ENCODE results near the gene SIPA1L3. TPM values are rescaled to one million over a fixed set of nuclear protein-coding genes. Genes with fewer than 3 reads are reported as not detected.
A peak's percentile ranks its signal among the peaks of the same experiment; 100 is the strongest.

SIPA1L3 gene
- total RNA-seq, 1 experiment from 2014 or later: 125 TPM

DNA sequence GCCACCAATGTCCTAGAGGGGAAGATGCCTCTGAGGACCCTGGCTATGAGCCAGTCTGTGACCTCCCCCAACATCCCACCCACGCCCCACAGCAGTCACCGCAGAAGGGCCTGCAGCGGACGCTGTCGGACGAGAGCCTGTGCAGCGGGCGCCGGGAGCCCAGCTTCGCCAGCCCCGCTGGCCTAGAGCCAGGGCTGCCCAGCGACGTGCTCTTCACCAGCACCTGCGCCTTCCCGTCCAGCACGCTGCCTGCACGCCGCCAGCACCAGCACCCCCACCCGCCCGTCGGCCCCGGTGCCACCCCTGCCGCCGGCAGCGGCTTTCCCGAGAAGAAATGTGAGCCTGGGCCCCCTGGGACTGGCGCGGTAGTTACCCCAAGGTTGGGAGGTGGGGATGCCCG is 286.4 kb downstream of the SIPA1L3 start:
- no peaks in the 10 kb centered on the region for H3K4me1 ChIP-seq
- no peak for DNase-seq
- no peaks in the 10 kb centered on the region for H3K9me3 ChIP-seq
- no TSS peak for BruUV-seq (replicated peaks)
- H3K36me3 Mint-ChIP-seq (ENCODE audit: insufficient read depth, unreplicated experiment): peaks cover 79% of the 10 kb centered on the region
- no peak overlapping the region for H3K4me3 Mint-ChIP-seq (ENCODE audit: unreplicated experiment)
- H3K4me1 Mint-ChIP-seq (ENCODE audit: low read depth, unreplicated experiment): no peaks in the 10 kb centered on the region
- peaks cover 11% of the 10 kb centered on the region for H3K36me3 ChIP-seq (ENCODE audit: control insufficient read depth, insufficient read depth, low read length)
- CTCF ChIA-PET: no interaction called here
- H3K27me3 Mint-ChIP-seq (ENCODE audit: insufficient read depth, unreplicated experiment): no peaks in the 10 kb centered on the region
- H3K9me3 Mint-ChIP-seq (ENCODE audit: unreplicated experiment): no peaks in the 10 kb centered on the region
- intact Hi-C loops (cut with micrococcal nuclease; ENCODE audit: unreplicated experiment): no loop called here
- TF ChIP-seq, protein P1, sequence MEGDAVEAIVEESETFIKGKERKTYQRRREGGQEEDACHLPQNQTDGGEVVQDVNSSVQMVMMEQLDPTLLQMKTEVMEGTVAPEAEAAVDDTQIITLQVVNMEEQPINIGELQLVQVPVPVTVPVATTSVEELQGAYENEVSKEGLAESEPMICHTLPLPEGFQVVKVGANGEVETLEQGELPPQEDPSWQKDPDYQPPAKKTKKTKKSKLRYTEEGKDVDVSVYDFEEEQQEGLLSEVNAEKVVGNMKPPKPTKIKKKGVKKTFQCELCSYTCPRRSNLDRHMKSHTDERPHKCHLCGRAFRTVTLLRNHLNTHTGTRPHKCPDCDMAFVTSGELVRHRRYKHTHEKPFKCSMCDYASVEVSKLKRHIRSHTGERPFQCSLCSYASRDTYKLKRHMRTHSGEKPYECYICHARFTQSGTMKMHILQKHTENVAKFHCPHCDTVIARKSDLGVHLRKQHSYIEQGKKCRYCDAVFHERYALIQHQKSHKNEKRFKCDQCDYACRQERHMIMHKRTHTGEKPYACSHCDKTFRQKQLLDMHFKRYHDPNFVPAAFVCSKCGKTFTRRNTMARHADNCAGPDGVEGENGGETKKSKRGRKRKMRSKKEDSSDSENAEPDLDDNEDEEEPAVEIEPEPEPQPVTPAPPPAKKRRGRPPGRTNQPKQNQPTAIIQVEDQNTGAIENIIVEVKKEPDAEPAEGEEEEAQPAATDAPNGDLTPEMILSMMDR (IDR thresholded peaks at IDR 0.05; ENCODE audit: insufficient read depth in 1 of 2, low read depth in 1 of 2, low read length in 1 of 2, severe bottlenecking in 1 of 2, unreplicated experiment in 1 of 2): no peak
- no peak overlapping the region for H3K4me3 ChIP-seq (ENCODE audit: low read depth, low read length)
- POLR2A ChIA-PET: no interaction called here
- H3K27ac Mint-ChIP-seq (ENCODE audit: unreplicated experiment): no peak overlapping the region
- no peaks in the 10 kb centered on the region for H3K27me3 ChIP-seq (replicated peaks; ENCODE audit: control insufficient read depth, insufficient read depth, low read length)

DNA sequence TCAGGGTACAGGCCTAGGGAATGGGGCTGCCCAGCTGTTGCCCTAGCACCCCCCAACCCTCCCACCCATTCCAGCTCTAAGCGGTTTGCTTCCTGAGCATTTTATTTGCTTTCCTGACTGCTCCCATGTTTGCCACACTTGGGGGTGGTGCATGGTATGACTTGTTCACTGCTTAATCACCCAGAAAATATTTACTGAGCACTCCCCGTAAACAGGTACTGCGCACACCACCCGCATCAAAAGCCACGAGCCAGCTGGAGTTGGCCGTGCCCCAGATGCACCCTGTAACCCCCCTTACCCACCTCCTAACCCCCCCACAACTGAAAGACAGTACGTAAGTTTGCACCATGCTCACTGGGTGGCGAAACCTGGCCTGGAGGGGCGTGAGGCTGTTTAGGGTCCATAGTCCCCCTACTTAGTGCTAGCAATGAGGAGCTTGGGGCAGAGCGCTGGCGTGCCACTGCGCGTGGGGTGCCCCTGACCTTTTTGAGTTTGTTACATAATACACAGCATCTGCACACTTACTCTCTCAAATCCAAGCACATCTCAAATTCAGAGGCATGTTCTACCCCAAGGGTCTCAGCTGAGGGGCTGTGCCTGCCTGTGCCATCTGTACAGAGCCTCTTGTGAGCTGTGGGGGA is 287.2 kb downstream of the SIPA1L3 start:
- DNase-seq: no peak
- H3K4me1 Mint-ChIP-seq (ENCODE audit: low read depth, unreplicated experiment): no peaks in the 10 kb centered on the region
- TF ChIP-seq, protein P1 (IDR thresholded peaks at IDR 0.05; ENCODE audit: insufficient read depth in 1 of 2, low read depth in 1 of 2, low read length in 1 of 2, severe bottlenecking in 1 of 2, unreplicated experiment in 1 of 2): no peak
- H3K27me3 Mint-ChIP-seq (ENCODE audit: insufficient read depth, unreplicated experiment): no peaks in the 10 kb centered on the region
- Histone ChIP-seq H3K27me3 (replicated peaks; ENCODE audit: control insufficient read depth, insufficient read depth, low read length) (no peaks in the 10 kb centered on the region), H3K4me1 (no peaks in the 10 kb centered on the region), H3K36me3 (ENCODE audit: control insufficient read depth, insufficient read depth, low read length) (peaks cover 11% of the 10 kb centered on the region), H3K4me3 (ENCODE audit: low read depth, low read length) (no peak overlapping the region), H3K9me3 (no peaks in the 10 kb centered on the region)
- no peaks in the 10 kb centered on the region for H3K9me3 Mint-ChIP-seq (ENCODE audit: unreplicated experiment)
- intact Hi-C loops (cut with micrococcal nuclease; ENCODE audit: unreplicated experiment): no loop called here
- ChIA-PET CTCF (no interaction called here), POLR2A (no interaction called here)
- peak overlapping the region; percentile 32 for H3K27ac Mint-ChIP-seq (ENCODE audit: unreplicated experiment)
- H3K36me3 Mint-ChIP-seq (ENCODE audit: insufficient read depth, unreplicated experiment): peaks cover 80% of the 10 kb centered on the region
- no TSS peak for BruUV-seq (replicated peaks)
- no peak overlapping the region for H3K4me3 Mint-ChIP-seq (ENCODE audit: unreplicated experiment)

DNA sequence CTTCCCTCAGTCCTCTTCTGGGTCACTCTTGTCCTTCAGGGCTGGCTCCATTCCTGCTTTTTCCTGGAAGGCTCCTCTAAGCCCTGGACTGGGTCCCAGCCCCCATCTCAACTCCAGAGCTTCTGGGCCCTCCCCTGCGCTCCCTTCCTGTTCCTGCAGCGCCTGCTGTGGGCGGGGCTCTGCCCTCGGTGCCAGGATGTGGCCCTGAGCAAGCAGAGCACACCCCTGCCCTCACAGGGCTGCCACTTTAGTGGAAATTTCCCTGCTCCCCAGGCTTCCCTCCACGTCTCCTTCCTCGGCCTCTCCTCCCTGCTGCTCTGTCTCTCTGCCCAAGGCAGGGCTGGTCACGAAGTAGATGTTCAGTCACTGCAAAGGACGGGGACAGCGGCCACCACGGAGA is 288.2 kb downstream of the SIPA1L3 start:
- Histone ChIP-seq H3K4me3 (ENCODE audit: low read depth, low read length) (no peak overlapping the region), H3K9me3 (no peaks in the 10 kb centered on the region), H3K27me3 (replicated peaks; ENCODE audit: control insufficient read depth, insufficient read depth, low read length) (no peaks in the 10 kb centered on the region), H3K4me1 (no peaks in the 10 kb centered on the region), H3K36me3 (ENCODE audit: control insufficient read depth, insufficient read depth, low read length) (peaks cover 11% of the 10 kb centered on the region)
- intact Hi-C loops (cut with micrococcal nuclease; ENCODE audit: unreplicated experiment): no loop called here
- Mint-ChIP-seq H3K27ac (ENCODE audit: unreplicated experiment) (peak overlapping the region; percentile 77), H3K9me3 (ENCODE audit: unreplicated experiment) (no peaks in the 10 kb centered on the region), H3K4me1 (ENCODE audit: low read depth, unreplicated experiment) (no peaks in the 10 kb centered on the region), H3K36me3 (ENCODE audit: insufficient read depth, unreplicated experiment) (peaks cover 79% of the 10 kb centered on the region), H3K27me3 (ENCODE audit: insufficient read depth, unreplicated experiment) (no peaks in the 10 kb centered on the region), H3K4me3 (ENCODE audit: unreplicated experiment) (no peak overlapping the region)
- TF ChIP-seq, protein P1 (IDR thresholded peaks at IDR 0.05; ENCODE audit: insufficient read depth in 1 of 2, low read depth in 1 of 2, low read length in 1 of 2, severe bottlenecking in 1 of 2, unreplicated experiment in 1 of 2): no peak
- ChIA-PET CTCF (no interaction called here), POLR2A (no interaction called here)
- BruUV-seq (replicated peaks): no TSS peak
- DNase-seq: no peak
